ENCODE results near the gene CDH16. TPM values are rescaled to one million over a fixed set of nuclear protein-coding genes. Genes with fewer than 3 reads are reported as not detected.

Gene CDH16
- total and polyA plus RNA-seq, 2 of the 13 experiments (the other 11 are each of a cell fraction or from before 2014, with no cell fraction given), result 2.7 to 3.9 TPM

GRCh38 chr16:66937725-66938337 is 19.1 kb upstream of the CDH16 start (continued):
- TF ChIP-seq HMGXB4 (CRISPR knock-in tag; IDR thresholded peaks at IDR 0.05; ENCODE audit: borderline replicate concordance in 1 of 2, low read depth in 1 of 2), result no peak
- TF ChIP-seq PATZ1 (CRISPR knock-in tag; IDR thresholded peaks at IDR 0.05), result 0 out of 2 replicates have a peak, but pooled peaks have one; percentile 16
- TF ChIP-seq ZNF468 (CRISPR knock-in tag; IDR thresholded peaks at IDR 0.05), result no peak
- TF ChIP-seq MBNL3 (CRISPR knock-in tag; conservative IDR thresholded peaks at IDR 0.05), result no peak
- no peak for TF ChIP-seq PRMT3 (CRISPR knock-in tag; IDR thresholded peaks at IDR 0.05; ENCODE audit: borderline replicate concordance, low read depth)
- TF ChIP-seq REST (IDR thresholded peaks at IDR 0.05; ENCODE audit: borderline replicate concordance in 1 of 2, low read depth in 1 of 2, low read length in 2 of 2), result no peak
- TF ChIP-seq ZNF570 (CRISPR knock-in tag; IDR thresholded peaks at IDR 0.05; ENCODE audit: borderline replicate concordance), result no peak
- peak; percentile 57 for TF ChIP-seq ZC3H13 (CRISPR knock-in tag; IDR thresholded peaks at IDR 0.05)
- 0 out of 2 replicates have a peak, but pooled peaks have one; percentile 26 for TF ChIP-seq SSRP1 (CRISPR knock-in tag; IDR thresholded peaks at IDR 0.05)
- no peak for TF ChIP-seq DNMT3B (CRISPR knock-in tag; conservative IDR thresholded peaks at IDR 0.05)
- TF ChIP-seq SP4 (CRISPR knock-in tag; IDR thresholded peaks at IDR 0.05), result no peak
- 0 out of 2 replicates have a peak, but pooled peaks have one; percentile 25 for TF ChIP-seq ZNF788 (CRISPR knock-in tag; IDR thresholded peaks at IDR 0.05; ENCODE audit: borderline replicate concordance)
- TF ChIP-seq ZNF329 (CRISPR knock-in tag; IDR thresholded peaks at IDR 0.05; ENCODE audit: low read depth), result no peak
- peak; percentile 28; the same call in 1 of the 2 replicates for TF ChIP-seq MIER3 (CRISPR knock-in tag; IDR thresholded peaks at IDR 0.05; ENCODE audit: borderline replicate concordance)
- no peak for TF ChIP-seq YY1 (IDR thresholded peaks at IDR 0.05; ENCODE audit: insufficient read depth, insufficient replicate concordance, low read depth, low read length)
- no peak for TF ChIP-seq KLF16 (CRISPR knock-in tag; IDR thresholded peaks at IDR 0.05)
- TF ChIP-seq IKZF1 (IDR thresholded peaks at IDR 0.05), result no peak
- TF ChIP-seq HDAC2 (CRISPR knock-in tag; IDR thresholded peaks at IDR 0.05), result peak; percentile 38; the same call in 1 of the 2 replicates

Measured in HepG2 (cell line).